GM23338 (cell line): ENCODE results near the gene SH3BP4. TPM values are rescaled to one million over a fixed set of nuclear protein-coding genes. Genes with fewer than 3 reads are reported as not detected.

Source experiments
- ATAC-seq: fragments of 200-7000 bp; cut with Tn5 transposase; 3 replicates; pipeline ENCODE4 v1.9.1; 2020
- DNase-seq: peaks from one replicate; pipeline ENCODE4 v3.0.0-alpha.2; 2015; ENCODE audit warnings: low spot score
- H2AFZ ChIP-seq: fragments of 200-600 bp; sonication (generic); 2 replicates; pipeline ENCODE4 v1.8.0; 2016; ENCODE audit warnings: antibody characterized with exemption, mild to moderate bottlenecking, moderate library complexity
- H3F3A ChIP-seq: fragments of 200-600 bp; sonication (generic); replicated peaks from 2 replicates; pipeline ENCODE4 v1.8.0; 2017; ENCODE audit warnings: antibody characterized with exemption, mixed run types, low read depth
- H3K27ac ChIP-seq: fragments of 200-600 bp; sonication (generic); 2 replicates; pipeline ENCODE4 v1.6.1; 2016; ENCODE audit warnings: low read depth
- H3K27me3 ChIP-seq: fragments of 200-600 bp; sonication (generic); 2 replicates; pipeline ENCODE4 v1.8.0; 2016; ENCODE audit warnings: mild to moderate bottlenecking, mixed run types, moderate library complexity; ENCODE audit not compliant: insufficient read depth
- H3K36me3 ChIP-seq: fragments of 200-600 bp; sonication (generic); 2 replicates; pipeline ENCODE4 v1.8.0; 2016; ENCODE audit warnings: mild to moderate bottlenecking; ENCODE audit not compliant: insufficient read depth
- H3K4me1 ChIP-seq: fragments of 200-600 bp; sonication (generic); 2 replicates; pipeline ENCODE4 v1.8.0; 2016; ENCODE audit warnings: mild to moderate bottlenecking, moderate library complexity; ENCODE audit not compliant: insufficient read depth
- H3K4me2 ChIP-seq: fragments of 200-600 bp; sonication (generic); 2 replicates; pipeline ENCODE4 v1.7.1; 2017; ENCODE audit warnings: mixed run types
- H3K4me3 ChIP-seq: fragments of 200-600 bp; sonication (generic); 2 replicates; pipeline ENCODE4 v1.6.1; 2016; ENCODE audit warnings: mixed run types
- H3K79me2 ChIP-seq: fragments of 200-600 bp; sonication (generic); replicated peaks from 2 replicates; pipeline ENCODE4 v1.8.0; 2017; ENCODE audit warnings: mild to moderate bottlenecking; ENCODE audit not compliant: insufficient read depth
- H3K9me2 ChIP-seq: fragments of 200-600 bp; sonication (generic); 2 replicates; pipeline ENCODE4 v1.8.0; 2017; ENCODE audit not compliant: insufficient read depth
- H4K20me1 ChIP-seq: fragments of 200-600 bp; sonication (generic); replicated peaks from 2 replicates; pipeline ENCODE4 v1.8.0; 2017; ENCODE audit warnings: mild to moderate bottlenecking; ENCODE audit not compliant: insufficient read depth
- H3K27ac Mint-ChIP-seq: 2 replicates; pipeline ENCODE4 v1.8.0; 2020; ENCODE audit warnings: inconsistent platforms, mild to moderate bottlenecking, moderate library complexity, mixed read lengths
- H3K27me3 Mint-ChIP-seq: 3 replicates; pipeline ENCODE4 v1.8.0; 2022; ENCODE audit warnings: low read depth, mild to moderate bottlenecking, moderate library complexity, mixed read lengths, inconsistent platforms; ENCODE audit not compliant: insufficient read depth, poor library complexity
- H3K36me3 Mint-ChIP-seq: 3 replicates; pipeline ENCODE4 v1.8.0; 2021; ENCODE audit warnings: low read depth, mild to moderate bottlenecking, inconsistent platforms, moderate library complexity, mixed read lengths
- H3K4me1 Mint-ChIP-seq: 3 replicates; pipeline ENCODE4 v1.8.0; 2020; ENCODE audit warnings: mild to moderate bottlenecking, inconsistent platforms, mixed read lengths
- H3K4me3 Mint-ChIP-seq: 3 replicates; pipeline ENCODE4 v1.8.0; 2021; ENCODE audit warnings: moderate library complexity, mild to moderate bottlenecking, inconsistent platforms, mixed read lengths
- H3K9me3 Mint-ChIP-seq: 3 replicates; pipeline ENCODE4 v1.8.0; 2020; ENCODE audit warnings: moderate library complexity, mild to moderate bottlenecking, inconsistent platforms, mixed read lengths
- CREB1 ChIP-seq: fragments of 250-450 bp; sonication (Bioruptor Pico); IDR thresholded peaks from 2 replicates; pipeline ENCODE4 v1.5.0; 2020; ENCODE audit warnings: low read depth, mild to moderate bottlenecking, moderate library complexity
- EZH2 ChIP-seq: fragments of 200-600 bp; sonication (generic); IDR thresholded peaks from one replicate; pipeline ENCODE4 v1.8.0; 2017; ENCODE audit warnings: antibody characterized with exemption, mild to moderate bottlenecking, low read depth; ENCODE audit not compliant: unreplicated experiment
- JUNB ChIP-seq: IDR thresholded peaks from one replicate; pipeline ENCODE4 v1.6.1; 2016; ENCODE audit warnings: antibody characterized with exemption; ENCODE audit not compliant: unreplicated experiment
- NANOG ChIP-seq: IDR thresholded peaks from 2 replicates; pipeline ENCODE4 v1.6.1; 2016; ENCODE audit warnings: antibody characterized with exemption, borderline replicate concordance
- POLR2AphosphoS5 ChIP-seq: IDR thresholded peaks from 2 replicates; pipeline ENCODE4 v1.6.1; 2016; ENCODE audit warnings: antibody characterized with exemption, low read depth
- STAT1 ChIP-seq: IDR thresholded peaks from one replicate; pipeline ENCODE4 v1.6.1; 2016; ENCODE audit warnings: antibody characterized with exemption; ENCODE audit not compliant: unreplicated experiment
- polyA plus RNA-seq: library from polyadenylated mRNA; unstranded; fragments of >200 nt; fragmentation: Nextera tagmentation; extraction: Ambion mirVana; gene quantifications from 2 replicates; pipeline ENCODE4 v1.2.1, GENCODE V29; 2016
- total RNA-seq: library from RNA; depleted of rRNA; stranded (reverse); fragments of >200 nt; shearing (Covaris generic); gene quantifications from 2 replicates; pipeline ENCODE4 v1.2.3, GENCODE V29; 2014
- TF ChIP-seq, protein P1 (sequence below): IDR thresholded peaks from one replicate; pipeline ENCODE4 v1.6.1; 2018; ENCODE audit warnings: antibody characterized with exemption; ENCODE audit not compliant: unreplicated experiment
- TF ChIP-seq, protein P2 (sequence below): fragments of 250-450 bp; sonication (Bioruptor Pico); IDR thresholded peaks from 2 replicates; pipeline ENCODE4 v1.5.0; 2020; ENCODE audit warnings: mild to moderate bottlenecking, moderate library complexity
- TF ChIP-seq, protein P3 (sequence below), 2 experiments: fragments of 200-600 bp in 1 of 2; sonication (generic) in 1 of 2; conservative IDR thresholded peaks; 2 replicates each; pipeline versions ENCODE4 v1.5.1 to v1.6.1; 2016 to 2017; ENCODE audit warnings: antibody characterized with exemption in 2 of 2, low read depth in 2 of 2, mild to moderate bottlenecking in 2 of 2, moderate library complexity in 1 of 2

SH3BP4 gene
- total and polyA plus RNA-seq, 2 experiments from 2014 or later = 15.6 to 50.9 TPM

- TF ChIP-seq, protein P1, sequence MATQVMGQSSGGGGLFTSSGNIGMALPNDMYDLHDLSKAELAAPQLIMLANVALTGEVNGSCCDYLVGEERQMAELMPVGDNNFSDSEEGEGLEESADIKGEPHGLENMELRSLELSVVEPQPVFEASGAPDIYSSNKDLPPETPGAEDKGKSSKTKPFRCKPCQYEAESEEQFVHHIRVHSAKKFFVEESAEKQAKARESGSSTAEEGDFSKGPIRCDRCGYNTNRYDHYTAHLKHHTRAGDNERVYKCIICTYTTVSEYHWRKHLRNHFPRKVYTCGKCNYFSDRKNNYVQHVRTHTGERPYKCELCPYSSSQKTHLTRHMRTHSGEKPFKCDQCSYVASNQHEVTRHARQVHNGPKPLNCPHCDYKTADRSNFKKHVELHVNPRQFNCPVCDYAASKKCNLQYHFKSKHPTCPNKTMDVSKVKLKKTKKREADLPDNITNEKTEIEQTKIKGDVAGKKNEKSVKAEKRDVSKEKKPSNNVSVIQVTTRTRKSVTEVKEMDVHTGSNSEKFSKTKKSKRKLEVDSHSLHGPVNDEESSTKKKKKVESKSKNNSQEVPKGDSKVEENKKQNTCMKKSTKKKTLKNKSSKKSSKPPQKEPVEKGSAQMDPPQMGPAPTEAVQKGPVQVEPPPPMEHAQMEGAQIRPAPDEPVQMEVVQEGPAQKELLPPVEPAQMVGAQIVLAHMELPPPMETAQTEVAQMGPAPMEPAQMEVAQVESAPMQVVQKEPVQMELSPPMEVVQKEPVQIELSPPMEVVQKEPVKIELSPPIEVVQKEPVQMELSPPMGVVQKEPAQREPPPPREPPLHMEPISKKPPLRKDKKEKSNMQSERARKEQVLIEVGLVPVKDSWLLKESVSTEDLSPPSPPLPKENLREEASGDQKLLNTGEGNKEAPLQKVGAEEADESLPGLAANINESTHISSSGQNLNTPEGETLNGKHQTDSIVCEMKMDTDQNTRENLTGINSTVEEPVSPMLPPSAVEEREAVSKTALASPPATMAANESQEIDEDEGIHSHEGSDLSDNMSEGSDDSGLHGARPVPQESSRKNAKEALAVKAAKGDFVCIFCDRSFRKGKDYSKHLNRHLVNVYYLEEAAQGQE = no peak
- TF ChIP-seq EZH2 (no peak), CREB1 (CRISPR knock-in tag) (no peak), JUNB (no peak)
Measured at GRCh38 chr2:235053651-235054050, 101.8 kb downstream of the SH3BP4 start (continued).

- peaks cover 3% of the 10 kb centered on the region; the same call in 1 of the 3 replicates for H3K4me1 Mint-ChIP-seq
- TF ChIP-seq CREB1 (CRISPR knock-in tag) = no peak
- no peak for TF ChIP-seq JUNB
- TF ChIP-seq, protein P1 = no peak
- TF ChIP-seq POLR2AphosphoS5 = no peak
- TF ChIP-seq, protein P2, sequence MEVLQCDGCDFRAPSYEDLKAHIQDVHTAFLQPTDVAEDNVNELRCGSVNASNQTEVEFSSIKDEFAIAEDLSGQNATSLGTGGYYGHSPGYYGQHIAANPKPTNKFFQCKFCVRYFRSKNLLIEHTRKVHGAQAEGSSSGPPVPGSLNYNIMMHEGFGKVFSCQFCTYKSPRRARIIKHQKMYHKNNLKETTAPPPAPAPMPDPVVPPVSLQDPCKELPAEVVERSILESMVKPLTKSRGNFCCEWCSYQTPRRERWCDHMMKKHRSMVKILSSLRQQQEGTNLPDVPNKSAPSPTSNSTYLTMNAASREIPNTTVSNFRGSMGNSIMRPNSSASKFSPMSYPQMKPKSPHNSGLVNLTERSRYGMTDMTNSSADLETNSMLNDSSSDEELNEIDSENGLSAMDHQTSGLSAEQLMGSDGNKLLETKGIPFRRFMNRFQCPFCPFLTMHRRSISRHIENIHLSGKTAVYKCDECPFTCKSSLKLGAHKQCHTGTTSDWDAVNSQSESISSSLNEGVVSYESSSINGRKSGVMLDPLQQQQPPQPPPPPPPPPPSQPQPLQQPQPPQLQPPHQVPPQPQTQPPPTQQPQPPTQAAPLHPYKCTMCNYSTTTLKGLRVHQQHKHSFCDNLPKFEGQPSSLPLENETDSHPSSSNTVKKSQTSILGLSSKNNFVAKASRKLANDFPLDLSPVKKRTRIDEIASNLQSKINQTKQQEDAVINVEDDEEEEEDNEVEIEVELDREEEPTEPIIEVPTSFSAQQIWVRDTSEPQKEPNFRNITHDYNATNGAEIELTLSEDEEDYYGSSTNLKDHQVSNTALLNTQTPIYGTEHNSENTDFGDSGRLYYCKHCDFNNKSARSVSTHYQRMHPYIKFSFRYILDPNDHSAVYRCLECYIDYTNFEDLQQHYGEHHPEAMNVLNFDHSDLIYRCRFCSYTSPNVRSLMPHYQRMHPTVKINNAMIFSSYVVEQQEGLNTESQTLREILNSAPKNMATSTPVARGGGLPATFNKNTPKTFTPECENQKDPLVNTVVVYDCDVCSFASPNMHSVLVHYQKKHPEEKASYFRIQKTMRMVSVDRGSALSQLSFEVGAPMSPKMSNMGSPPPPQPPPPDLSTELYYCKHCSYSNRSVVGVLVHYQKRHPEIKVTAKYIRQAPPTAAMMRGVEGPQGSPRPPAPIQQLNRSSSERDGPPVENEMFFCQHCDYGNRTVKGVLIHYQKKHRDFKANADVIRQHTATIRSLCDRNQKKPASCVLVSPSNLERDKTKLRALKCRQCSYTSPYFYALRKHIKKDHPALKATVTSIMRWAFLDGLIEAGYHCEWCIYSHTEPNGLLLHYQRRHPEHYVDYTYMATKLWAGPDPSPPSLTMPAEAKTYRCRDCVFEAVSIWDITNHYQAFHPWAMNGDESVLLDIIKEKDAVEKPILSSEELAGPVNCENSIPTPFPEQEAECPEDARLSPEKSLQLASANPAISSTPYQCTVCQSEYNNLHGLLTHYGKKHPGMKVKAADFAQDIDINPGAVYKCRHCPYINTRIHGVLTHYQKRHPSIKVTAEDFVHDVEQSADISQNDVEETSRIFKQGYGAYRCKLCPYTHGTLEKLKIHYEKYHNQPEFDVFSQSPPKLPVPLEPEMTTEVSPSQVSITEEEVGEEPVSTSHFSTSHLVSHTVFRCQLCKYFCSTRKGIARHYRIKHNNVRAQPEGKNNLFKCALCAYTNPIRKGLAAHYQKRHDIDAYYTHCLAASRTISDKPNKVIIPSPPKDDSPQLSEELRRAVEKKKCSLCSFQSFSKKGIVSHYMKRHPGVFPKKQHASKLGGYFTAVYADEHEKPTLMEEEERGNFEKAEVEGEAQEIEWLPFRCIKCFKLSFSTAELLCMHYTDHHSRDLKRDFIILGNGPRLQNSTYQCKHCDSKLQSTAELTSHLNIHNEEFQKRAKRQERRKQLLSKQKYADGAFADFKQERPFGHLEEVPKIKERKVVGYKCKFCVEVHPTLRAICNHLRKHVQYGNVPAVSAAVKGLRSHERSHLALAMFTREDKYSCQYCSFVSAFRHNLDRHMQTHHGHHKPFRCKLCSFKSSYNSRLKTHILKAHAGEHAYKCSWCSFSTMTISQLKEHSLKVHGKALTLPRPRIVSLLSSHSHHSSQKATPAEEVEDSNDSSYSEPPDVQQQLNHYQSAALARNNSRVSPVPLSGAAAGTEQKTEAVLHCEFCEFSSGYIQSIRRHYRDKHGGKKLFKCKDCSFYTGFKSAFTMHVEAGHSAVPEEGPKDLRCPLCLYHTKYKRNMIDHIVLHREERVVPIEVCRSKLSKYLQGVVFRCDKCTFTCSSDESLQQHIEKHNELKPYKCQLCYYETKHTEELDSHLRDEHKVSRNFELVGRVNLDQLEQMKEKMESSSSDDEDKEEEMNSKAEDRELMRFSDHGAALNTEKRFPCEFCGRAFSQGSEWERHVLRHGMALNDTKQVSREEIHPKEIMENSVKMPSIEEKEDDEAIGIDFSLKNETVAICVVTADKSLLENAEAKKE (CRISPR knock-in tag) = no peak
- TF ChIP-seq, protein P3, sequence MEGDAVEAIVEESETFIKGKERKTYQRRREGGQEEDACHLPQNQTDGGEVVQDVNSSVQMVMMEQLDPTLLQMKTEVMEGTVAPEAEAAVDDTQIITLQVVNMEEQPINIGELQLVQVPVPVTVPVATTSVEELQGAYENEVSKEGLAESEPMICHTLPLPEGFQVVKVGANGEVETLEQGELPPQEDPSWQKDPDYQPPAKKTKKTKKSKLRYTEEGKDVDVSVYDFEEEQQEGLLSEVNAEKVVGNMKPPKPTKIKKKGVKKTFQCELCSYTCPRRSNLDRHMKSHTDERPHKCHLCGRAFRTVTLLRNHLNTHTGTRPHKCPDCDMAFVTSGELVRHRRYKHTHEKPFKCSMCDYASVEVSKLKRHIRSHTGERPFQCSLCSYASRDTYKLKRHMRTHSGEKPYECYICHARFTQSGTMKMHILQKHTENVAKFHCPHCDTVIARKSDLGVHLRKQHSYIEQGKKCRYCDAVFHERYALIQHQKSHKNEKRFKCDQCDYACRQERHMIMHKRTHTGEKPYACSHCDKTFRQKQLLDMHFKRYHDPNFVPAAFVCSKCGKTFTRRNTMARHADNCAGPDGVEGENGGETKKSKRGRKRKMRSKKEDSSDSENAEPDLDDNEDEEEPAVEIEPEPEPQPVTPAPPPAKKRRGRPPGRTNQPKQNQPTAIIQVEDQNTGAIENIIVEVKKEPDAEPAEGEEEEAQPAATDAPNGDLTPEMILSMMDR (conservative IDR thresholded peaks at IDR 0.05; ENCODE audit: low read depth in 2 of 2) = no peak
- TF ChIP-seq NANOG = no peak
- no peak for TF ChIP-seq STAT1
- no peaks in the 10 kb centered on the region for H3K9me2 ChIP-seq
- no peak overlapping the region for H3K4me3 Mint-ChIP-seq
- H4K20me1 ChIP-seq = peaks cover 6% of the 10 kb centered on the region; the same call in 1 of the 2 replicates
- H3K4me1 ChIP-seq = no peaks in the 10 kb centered on the region
- no peak overlapping the region for H3K4me3 ChIP-seq
- no peaks in the 10 kb centered on the region for H3K36me3 ChIP-seq
- no peaks in the 10 kb centered on the region for H3F3A ChIP-seq
- H3K4me2 ChIP-seq = no peak overlapping the region
- no peak overlapping the region for H2AFZ ChIP-seq
- peaks cover 6% of the 10 kb centered on the region for H3K27me3 Mint-ChIP-seq
- H3K27me3 ChIP-seq = no peaks in the 10 kb centered on the region
- no peaks in the 10 kb centered on the region for H3K9me3 Mint-ChIP-seq
- H3K27ac Mint-ChIP-seq = no peak overlapping the region
- H3K27ac ChIP-seq = no peak overlapping the region
- peaks cover 19% of the 10 kb centered on the region for H3K79me2 ChIP-seq
- ATAC-seq (no peak), DNase-seq (no peak)
- H3K36me3 Mint-ChIP-seq = peaks cover 25% of the 10 kb centered on the region
Measured at GRCh38 chr2:235054475-235054874, 102.7 kb downstream of the SH3BP4 start.
